K562 (cell line): ENCODE results near the gene DDRGK1. TPM values are rescaled to one million over a fixed set of nuclear protein-coding genes. Genes with fewer than 3 reads are reported as not detected.

ENCODE experiments used
- C11orf30 ChIP-seq: fragments of 450-650 bp; IDR thresholded peaks from 2 replicates; pipeline ENCODE4 v1.6.1; 2016; ENCODE audit warnings: low read depth, mild to moderate bottlenecking
- CTBP1 ChIP-seq: fragments of 450-650 bp; IDR thresholded peaks from 2 replicates; pipeline ENCODE4 v1.6.1; 2016; ENCODE audit warnings: borderline replicate concordance
- DEAF1 ChIP-seq: fragments of 450-650 bp; formaldehyde crosslinking; IDR thresholded peaks from 2 replicates; pipeline ENCODE4 v1.4.0; 2020; ENCODE audit warnings: mild to moderate bottlenecking, moderate library complexity
- DPF2 ChIP-seq: fragments of 450-650 bp; IDR thresholded peaks from 2 replicates; pipeline ENCODE4 v1.6.1; 2016
- HDAC3 ChIP-seq: fragments of 450-650 bp; IDR thresholded peaks from 2 replicates; pipeline ENCODE4 v1.6.1; 2018; ENCODE audit warnings: borderline replicate concordance, mild to moderate bottlenecking, moderate library complexity; ENCODE audit not compliant: partially characterized antibody
- HNRNPLL ChIP-seq: fragments of 200-400 bp; formaldehyde crosslinking; IDR thresholded peaks from 2 replicates; pipeline ENCODE4 v1.6.1; 2017; ENCODE audit warnings: low read length, low read depth, mild to moderate bottlenecking; ENCODE audit not compliant: poor library complexity, severe bottlenecking
- MAFK ChIP-seq: IDR thresholded peaks from 2 replicates; pipeline ENCODE4 v1.6.1; 2011; ENCODE audit warnings: low read length, improper control_type of control experiment
- PHB ChIP-seq: fragments of 250-450 bp; sonication (Bioruptor Pico); IDR thresholded peaks from 2 replicates; pipeline ENCODE4 v1.5.0; 2021
- SNAPC5 ChIP-seq: fragments of 250-450 bp; sonication (Bioruptor Pico); IDR thresholded peaks from 2 replicates; pipeline ENCODE4 v1.8.0; 2021; ENCODE audit warnings: moderate library complexity, mild to moderate bottlenecking, inconsistent platforms
- STAT5A ChIP-seq: IDR thresholded peaks from 2 replicates; pipeline ENCODE4 v1.6.1; 2012; ENCODE audit warnings: low read length, inconsistent platforms, borderline replicate concordance
- STAT5B ChIP-seq: fragments of 250-450 bp; sonication (Bioruptor Pico); IDR thresholded peaks from 2 replicates; pipeline ENCODE4 v1.8.0; 2021; ENCODE audit warnings: mild to moderate bottlenecking, inconsistent platforms
- TEAD4 ChIP-seq, 2 experiments: sonication (generic) in 1 of 2; formaldehyde crosslinking in 1 of 2; IDR thresholded peaks; 2 replicates each; pipeline versions ENCODE4 v1.6.1 to v1.8.0; 2012 to 2022; ENCODE audit warnings: borderline replicate concordance in 1 of 2, inconsistent platforms in 1 of 2, low read length in 1 of 2, mild to moderate bottlenecking in 1 of 2, missing genetic modification reagents in 1 of 2
- THRA ChIP-seq: fragments of 450-650 bp; IDR thresholded peaks from 2 replicates; pipeline ENCODE4 v1.6.1; 2017; ENCODE audit warnings: mild to moderate bottlenecking, moderate library complexity
- USF2 ChIP-seq: sonication (generic); formaldehyde crosslinking; IDR thresholded peaks from 2 replicates; pipeline ENCODE4 v1.5.0; 2020; ENCODE audit warnings: missing genetic modification reagents
- VEZF1 ChIP-seq: fragments of 200-800 bp; sonication (Bioruptor generic); IDR thresholded peaks from 2 replicates; pipeline ENCODE4 v1.6.1; 2017; ENCODE audit warnings: missing genetic modification characterization, missing compliant biosample characterization
- ZBTB1 ChIP-seq: sonication (generic); formaldehyde crosslinking; IDR thresholded peaks from 2 replicates; pipeline ENCODE4 v1.8.1; 2023; ENCODE audit warnings: missing genetic modification reagents, low read depth, mild to moderate bottlenecking, borderline replicate concordance
- ZFX ChIP-seq: sonication (generic); formaldehyde crosslinking; IDR thresholded peaks from 2 replicates; pipeline ENCODE4 v1.8.0; 2022; ENCODE audit warnings: mild to moderate bottlenecking, missing genetic modification reagents, moderate library complexity
- ZNF431 ChIP-seq: sonication (generic); formaldehyde crosslinking; IDR thresholded peaks from 2 replicates; pipeline ENCODE4 v1.8.0; 2022; ENCODE audit warnings: mild to moderate bottlenecking, missing genetic modification reagents
- ZNF518B ChIP-seq: fragments of 250-450 bp; sonication (Bioruptor Pico); IDR thresholded peaks from 2 replicates; pipeline ENCODE4 v1.5.0; 2021; ENCODE audit warnings: mild to moderate bottlenecking, moderate library complexity
- ZNF717 ChIP-seq: fragments of 250-450 bp; sonication (Bioruptor Pico); IDR thresholded peaks from 2 replicates; pipeline ENCODE4 v1.5.0; 2021
- polyA plus RNA-seq, 8 experiments: library from polyadenylated mRNA; depleted of rRNA in 4 of 8; stranded (reverse) in 5 of 8; unstranded in 3 of 8; fragments of >200 nt; fragmentation: Nextera tagmentation in 2 of 8; fragmentation: Illumina TruSeq in 1 of 8; extraction: Ambion mirVana in 2 of 8; extraction: Trizol in 1 of 8; gene quantifications; 2 replicates each; pipeline versions ENCODE4 v1.2.1 to v1.2.3, GENCODE V29; 2011 to 2014; ENCODE audit warnings: inconsistent platforms in 1 of 8, missing spikeins in 1 of 8
- total RNA-seq, 7 experiments: library from RNA; depleted of rRNA in 6 of 7; stranded (reverse); fragments of >200 nt in 6 of 7; fragmentation: Illumina TruSeq in 2 of 7; extraction: Trizol in 2 of 7; gene quantifications; 2 replicates each; pipeline versions ENCODE4 v1.2.1 to v1.2.3, GENCODE V29; 2011 to 2021; ENCODE audit warnings: low replicate concordance in 1 of 7

DDRGK1 gene
- total and polyA plus RNA-seq, 9 of the 15 experiments (the other 6 are each of a cell fraction or from before 2014, with no cell fraction given) = 2.3 to 54.4 (median 29.1) TPM

GRCh38 chr20:3158968-3159431, 45.5 kb downstream of the DDRGK1 start (continued):
- TF ChIP-seq SNAPC5 (CRISPR knock-in tag) = no peak
- no peak for TF ChIP-seq STAT5A
- TF ChIP-seq PHB = no peak
- peak; percentile 38; the same call in 1 of the 2 replicates for TF ChIP-seq DPF2
- TF ChIP-seq C11orf30 = peak; percentile 75
- TF ChIP-seq TEAD4 (IDR thresholded peaks at IDR 0.05; ENCODE audit: low read length) = peak; percentile 33; the same call in 1 of the 2 replicates
- TF ChIP-seq TEAD4 (CRISPR knock-in tag; IDR thresholded peaks at IDR 0.05; ENCODE audit: borderline replicate concordance) = no peak
- TF ChIP-seq ZBTB1 (CRISPR knock-in tag) = no peak; the same call in 1 of the 2 replicates
- 0 out of 2 replicates have a peak, but pooled peaks have one; percentile 34 for TF ChIP-seq ZNF431 (CRISPR knock-in tag)
- no peak for TF ChIP-seq USF2
- TF ChIP-seq MAFK = peak; percentile 32; the same call in 1 of the 2 replicates
- TF ChIP-seq STAT5B (CRISPR knock-in tag) = no peak
- no peak for TF ChIP-seq ZNF717 (CRISPR knock-in tag)
- no peak for TF ChIP-seq THRA
- no peak for TF ChIP-seq ZFX (CRISPR knock-in tag)
- no peak for TF ChIP-seq ZNF518B
- no peak for TF ChIP-seq HNRNPLL
- peak; percentile 46; the same call in 1 of the 2 replicates for TF ChIP-seq CTBP1
- no peak for TF ChIP-seq DEAF1 (CRISPR knock-in tag)
- TF ChIP-seq VEZF1 (CRISPR knock-in tag) = no peak
- no peak for TF ChIP-seq HDAC3
